Fibroblast of skin of scalp (primary cell): Measurements from ENCODE around the gene PNCK.

ENCODE experiments used
- DNase-seq: peaks from one replicate; pipeline ENCODE4 v3.0.0-alpha.2; 2013

Gene PNCK

GRCh38 chrX:153657161-153657560 lies 16.5 kb downstream of the PNCK start:
- no peak for DNase-seq

GRCh38 chrX:153653556-153653955 lies 20.1 kb downstream of the PNCK start:
- no peak for DNase-seq

DNA sequence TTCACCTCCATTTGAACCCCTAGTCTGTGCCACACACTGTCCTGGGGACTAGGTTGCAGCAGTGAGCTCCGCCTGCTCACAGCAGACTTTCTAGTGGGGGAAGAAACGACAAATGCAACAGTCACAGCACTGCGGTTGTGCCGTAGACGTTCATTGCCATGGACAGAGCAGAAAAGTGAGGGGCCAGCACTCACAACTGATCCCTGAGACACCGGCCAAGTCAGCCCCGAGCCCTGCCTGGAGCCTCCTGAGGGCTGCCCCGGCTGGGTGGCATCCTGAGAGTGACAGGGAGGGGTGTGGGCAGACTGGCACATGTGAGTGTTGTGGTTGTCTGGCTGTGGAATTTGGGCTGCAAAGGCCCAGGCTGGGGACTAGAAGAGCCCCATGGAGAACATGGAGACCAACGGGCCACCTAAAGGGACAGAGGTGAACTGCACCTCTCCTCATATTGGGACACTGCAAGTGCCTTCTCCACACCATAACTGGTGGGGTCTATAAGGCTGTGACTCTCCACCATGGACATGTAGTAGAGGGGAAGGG lies 22.0 kb downstream of the PNCK start:
- DNase-seq = no peak

DNA sequence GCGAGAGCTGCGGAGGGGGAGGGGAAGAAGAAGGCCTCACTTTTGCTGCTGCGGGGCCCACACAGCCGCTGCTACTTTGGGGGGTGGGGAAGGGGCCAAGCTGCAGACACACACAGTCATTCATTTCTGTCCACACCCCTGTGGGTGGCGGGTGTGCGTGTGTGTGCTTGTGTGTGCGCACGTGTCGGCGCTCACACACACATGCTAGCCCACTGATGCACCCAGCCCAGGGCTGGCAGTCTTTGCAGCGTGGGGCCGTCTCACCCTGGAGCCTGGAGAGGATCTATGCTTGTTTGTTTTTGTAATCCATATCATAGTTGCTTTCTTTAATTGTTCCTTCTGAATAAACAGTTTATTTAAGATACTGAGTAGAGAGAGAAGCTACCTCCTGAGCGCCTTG lies 22.7 kb downstream of the PNCK start:
- DNase-seq = no peak

DNA sequence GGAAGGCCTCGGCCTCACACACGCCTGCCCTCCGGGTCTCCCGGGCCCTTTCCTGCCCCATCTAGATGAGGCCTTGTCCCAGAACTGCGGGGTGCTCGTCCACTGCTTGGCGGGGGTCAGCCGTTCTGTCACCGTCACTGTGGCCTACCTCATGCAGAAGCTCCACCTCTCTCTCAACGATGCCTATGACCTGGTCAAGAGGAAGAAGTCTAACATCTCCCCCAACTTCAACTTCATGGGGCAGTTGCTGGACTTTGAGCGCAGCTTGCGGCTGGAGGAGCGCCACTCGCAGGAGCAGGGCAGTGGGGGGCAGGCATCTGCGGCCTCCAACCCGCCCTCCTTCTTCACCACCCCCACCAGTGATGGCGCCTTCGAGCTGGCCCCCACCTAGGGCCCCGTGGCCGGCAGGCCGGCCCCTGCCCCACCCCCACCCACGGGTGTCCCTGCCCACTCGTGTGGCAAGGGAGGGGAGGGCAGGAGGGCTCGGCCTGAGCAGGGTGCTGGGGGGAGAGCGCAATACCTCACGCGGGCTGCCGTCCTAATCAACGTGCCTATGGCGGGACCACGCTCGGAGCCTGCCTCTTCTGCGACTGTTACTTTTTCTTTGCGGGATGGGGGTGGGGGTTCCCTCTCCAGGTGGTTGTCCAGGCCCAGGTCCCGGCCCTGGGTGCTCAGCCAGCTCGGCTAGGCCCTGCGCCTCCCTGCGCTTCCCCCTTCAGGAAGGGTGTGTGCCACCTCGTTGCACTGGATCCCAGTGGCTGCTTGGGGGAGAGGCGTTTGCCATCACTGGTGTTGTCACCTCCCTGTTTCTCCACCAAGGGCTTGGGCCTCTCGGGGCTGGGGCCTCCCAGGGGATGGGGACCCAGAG lies 23.5 kb downstream of the PNCK start:
- no peak for DNase-seq

- no peak for DNase-seq
These were observed 24.3 kb downstream of the PNCK start for GRCh38 chrX:153649178-153649914.

DNA sequence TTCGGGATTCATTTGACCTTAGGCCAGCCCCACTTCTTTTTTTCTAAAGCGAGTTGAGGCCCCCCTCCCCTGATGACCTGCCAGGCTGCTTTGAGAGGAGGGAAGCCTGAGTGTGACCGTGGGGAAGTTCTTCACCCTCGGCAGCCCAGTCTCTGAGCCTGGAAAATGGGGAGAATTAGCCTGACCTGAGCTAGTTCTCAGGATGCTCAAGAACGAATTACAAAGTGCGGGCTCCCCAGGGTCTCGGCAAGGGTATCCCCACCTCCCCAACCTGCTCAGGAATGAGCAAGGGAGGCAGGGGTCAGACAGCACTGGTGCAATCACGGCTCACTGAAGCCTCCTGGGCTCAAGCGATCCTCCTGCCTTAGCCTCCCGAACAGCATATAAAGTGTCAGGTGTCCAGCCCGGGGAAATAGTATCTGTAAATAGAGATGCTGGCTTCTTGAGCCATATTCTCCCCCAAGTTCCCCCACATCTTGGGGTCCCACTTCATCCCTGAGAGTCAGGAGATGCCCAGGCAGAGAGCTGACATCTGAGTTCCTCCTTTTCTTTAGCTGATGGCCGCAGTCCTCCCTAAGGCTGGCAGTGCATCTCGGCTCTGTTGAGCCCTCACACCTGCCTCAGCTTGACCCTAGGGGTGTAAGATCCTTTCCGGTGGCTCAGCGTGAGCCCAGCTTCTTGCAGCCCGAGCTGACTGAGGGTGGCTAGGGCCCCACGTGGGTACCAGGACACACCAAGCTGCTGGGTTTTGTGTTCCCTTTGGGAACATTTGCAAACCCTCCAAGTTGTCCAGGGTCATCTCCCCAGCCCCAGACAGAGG lies 25.0 kb downstream of the PNCK start:
- no peak for DNase-seq

DNA sequence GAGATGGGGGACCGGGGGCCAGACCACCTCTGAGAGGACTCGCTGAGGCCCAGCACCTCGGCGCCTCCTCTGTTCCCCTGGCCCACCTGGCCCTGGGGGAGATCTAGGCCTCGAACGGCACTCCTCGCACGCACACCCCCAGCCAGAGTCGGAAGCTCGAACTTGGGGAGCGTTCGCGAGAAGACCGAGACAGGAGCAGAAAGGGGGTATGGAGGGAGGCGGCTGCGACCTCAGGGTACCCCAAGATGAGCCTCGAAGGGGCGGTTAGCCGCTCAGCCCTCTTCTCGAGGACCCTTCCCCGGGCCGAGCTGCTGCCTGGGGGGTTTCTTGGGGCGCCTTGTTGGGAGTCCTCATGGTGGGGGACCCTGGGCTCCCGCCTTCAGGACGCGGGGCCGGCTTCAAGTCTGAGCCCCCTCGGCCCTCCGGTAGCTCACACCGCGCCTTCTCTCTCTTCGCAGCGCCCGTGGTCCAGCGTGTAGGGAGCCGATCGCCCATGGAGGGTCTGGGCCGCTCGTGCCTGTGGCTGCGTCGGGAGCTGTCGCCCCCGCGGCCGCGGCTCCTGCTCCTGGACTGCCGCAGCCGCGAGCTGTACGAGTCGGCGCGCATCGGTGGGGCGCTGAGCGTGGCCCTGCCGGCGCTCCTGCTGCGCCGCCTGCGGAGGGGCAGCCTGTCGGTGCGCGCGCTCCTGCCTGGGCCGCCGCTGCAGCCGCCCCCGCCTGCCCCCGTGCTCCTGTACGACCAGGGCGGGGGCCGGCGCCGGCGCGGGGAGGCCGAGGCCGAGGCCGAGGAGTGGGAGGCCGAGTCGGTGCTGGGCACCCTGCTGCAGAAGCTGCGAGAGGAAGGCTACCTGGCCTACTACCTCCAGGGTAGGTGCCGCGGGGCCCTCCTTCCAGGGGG lies 25.9 kb downstream of the PNCK start:
- no peak for DNase-seq

DNA sequence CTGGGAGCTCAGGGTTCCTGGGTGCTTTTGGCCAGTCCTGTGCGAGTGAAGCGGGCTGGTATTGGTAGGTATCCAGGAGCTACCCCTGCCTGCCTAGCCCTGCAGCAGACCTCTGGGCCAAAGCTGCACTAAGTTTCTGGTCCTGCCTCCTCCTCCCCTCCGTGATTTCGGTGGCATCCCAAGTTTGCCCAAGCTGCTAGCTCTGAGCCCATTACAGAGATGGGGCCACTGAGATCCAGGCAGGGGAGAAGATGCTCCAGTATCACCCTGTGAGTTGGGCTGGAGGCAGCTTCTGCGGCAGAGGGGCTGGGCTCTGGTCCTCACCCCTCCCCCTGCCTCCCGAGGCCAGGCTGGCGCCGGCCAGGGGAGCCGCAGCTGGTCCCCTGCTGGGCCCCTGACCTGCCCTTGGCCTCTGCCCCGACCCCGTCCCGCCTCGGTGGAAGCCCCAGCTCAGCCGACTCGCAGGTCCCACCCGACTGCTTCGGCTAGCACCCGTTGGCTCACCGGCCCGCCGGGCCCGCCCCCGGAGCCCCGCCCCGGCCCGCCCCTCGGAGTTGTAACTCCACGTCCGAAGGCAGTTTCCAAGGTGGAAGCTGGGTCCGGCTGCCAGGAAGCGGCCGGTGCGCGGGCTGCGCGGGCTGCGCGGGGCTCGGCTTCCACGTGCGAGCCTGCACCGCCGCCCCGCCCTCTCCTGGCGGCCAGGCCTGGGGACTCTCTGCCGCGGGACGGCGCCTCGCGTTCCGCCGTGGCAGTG lies 26.8 kb downstream of the PNCK start, which contains the start of gene DUSP9:
DUSP9 (plus strand) TSS at position 584 of the 754 bp plus-strand sequence. CDS start 751 bp downstream, outside the sequence.
- no peak for DNase-seq

DNA sequence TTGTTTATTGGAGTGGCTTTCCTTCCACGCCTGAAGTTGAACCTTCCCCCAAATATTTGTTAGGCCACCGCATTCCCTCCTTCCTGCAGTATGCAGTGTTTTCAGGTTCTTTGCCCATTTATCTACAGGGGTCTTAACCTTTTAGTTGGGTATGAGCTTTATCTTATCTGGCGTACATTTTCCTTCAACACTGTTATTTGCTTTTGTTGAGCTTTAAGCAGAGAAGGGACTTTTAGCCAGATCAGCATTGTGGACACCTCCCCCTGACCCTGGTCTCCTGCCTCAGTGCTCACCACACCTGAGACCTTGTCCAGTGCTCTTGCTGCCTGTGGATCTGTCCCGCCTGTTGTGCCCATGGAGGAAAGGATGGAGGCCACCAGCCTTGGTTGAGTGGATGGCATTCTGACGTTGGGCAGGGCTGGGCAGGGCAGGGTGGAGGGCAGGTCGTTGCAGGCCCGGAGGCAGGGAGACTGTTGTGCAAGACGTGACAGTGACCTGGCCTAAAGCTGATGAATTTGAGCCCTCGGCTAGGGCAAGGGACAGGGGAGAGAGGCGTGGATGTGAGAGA lies 27.6 kb downstream of the PNCK start:
- DNase-seq = no peak

DNA sequence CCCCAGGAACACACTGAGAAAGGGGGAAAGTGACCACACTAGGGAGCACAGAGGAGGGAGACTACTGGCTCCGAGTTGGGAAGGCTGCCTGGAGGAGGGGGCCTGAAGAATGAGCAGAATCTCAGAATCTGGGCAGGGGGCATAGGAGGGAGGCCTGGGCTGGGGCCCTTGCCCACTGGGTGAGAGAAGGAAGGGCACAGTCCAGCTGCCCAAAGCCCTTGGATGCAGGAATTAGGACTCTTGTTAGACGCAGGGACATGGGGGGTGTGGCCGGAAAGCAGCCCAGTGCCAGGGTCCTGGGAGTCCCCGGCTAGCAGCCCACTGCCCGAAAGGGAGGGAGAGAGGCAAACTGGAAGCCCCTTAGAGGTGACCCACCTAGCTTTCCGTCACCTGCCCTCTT lies 28.5 kb downstream of the PNCK start:
- DNase-seq = no peak

- no peak for DNase-seq
These were observed 29.1 kb downstream of the PNCK start for GRCh38 chrX:153644356-153645125.

- no peak for DNase-seq
These were observed 29.9 kb downstream of the PNCK start for GRCh38 chrX:153643431-153644351.

DNA sequence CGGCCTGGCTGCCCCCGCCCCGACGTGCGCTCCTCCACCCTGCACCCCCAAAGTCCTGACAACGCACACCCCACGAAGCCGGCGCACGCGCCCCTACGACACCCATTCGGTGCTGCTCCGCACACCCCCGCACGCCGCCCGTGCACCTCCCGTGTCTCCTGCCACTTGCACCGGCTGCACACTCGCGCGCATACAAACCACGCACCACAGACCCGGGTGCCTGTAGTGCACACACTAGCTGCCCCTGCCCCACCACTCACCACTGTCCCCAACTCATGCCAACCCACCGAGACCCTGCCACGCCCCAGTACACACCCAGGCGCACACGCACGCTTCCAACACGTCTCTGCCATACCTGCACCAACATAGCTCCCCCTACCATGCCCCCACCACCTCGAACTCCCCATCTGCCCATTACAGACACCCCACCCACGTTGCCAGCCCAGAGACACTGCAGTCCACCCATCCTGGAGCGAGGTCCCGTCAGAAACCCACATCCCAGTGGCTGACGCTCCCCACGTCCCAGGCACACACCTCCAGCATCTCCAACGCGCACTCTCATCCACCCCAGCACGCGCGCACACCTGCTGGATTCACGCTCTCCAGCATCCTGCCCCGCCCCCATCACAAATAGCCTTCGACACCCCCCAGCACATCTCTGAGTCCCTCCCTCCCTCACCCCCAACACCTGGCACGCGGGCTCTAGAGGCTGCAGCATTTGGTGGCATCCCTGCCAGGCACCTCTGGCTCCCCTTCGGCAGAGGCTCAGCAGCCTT lies 30.8 kb downstream of the PNCK start:
- no peak for DNase-seq

- DNase-seq = no peak
These were observed 31.5 kb downstream of the PNCK start for GRCh38 chrX:153642051-153642654.

- no peak for DNase-seq
These were observed 32.0 kb downstream of the PNCK start for GRCh38 chrX:153641627-153642026.
